Stomach (tissue), 9 donors: ENCODE measurements around the gene WDR87. TPM values are rescaled to one million over a fixed set of nuclear protein-coding genes. Genes with fewer than 3 reads are reported as not detected.
"Not testable (repeated sequence)": the region's sequence is repeated elsewhere in the genome, so short reads cannot be mapped to it uniquely, and the experiment has no call there.

Experiments used
- DNase-seq, 2 donors: peaks; one replicate each; pipeline versions ENCODE4 v3.0.0 to v3.0.0-alpha.2; 2013 to 2019
- H3K27ac ChIP-seq, 5 donors: fragments of 200-600 bp in 4 of 5; sonication (generic) in 4 of 5; one replicate each; pipeline ENCODE4 v1.5.1; 2013 to 2019; ENCODE audit warnings: mild to moderate bottlenecking in 1 of 5, moderate library complexity in 1 of 5
- H3K27me3 ChIP-seq, 3 donors: fragments of 200-600 bp; sonication (generic); one replicate each; pipeline ENCODE4 v1.5.1; 2017 to 2019; ENCODE audit warnings: mixed run types in 1 of 3
- H3K36me3 ChIP-seq, 4 donors: fragments of 200-600 bp; sonication (generic); 1 replicate in 3 of 4; 2 replicates in 1 of 4; pipeline ENCODE4 v1.5.1; 2016 to 2019
- H3K4me1 ChIP-seq, 4 donors: fragments of 200-600 bp; sonication (generic); one replicate each; pipeline ENCODE4 v1.5.1; 2016 to 2019
- H3K4me3 ChIP-seq, 4 donors: fragments of 200-600 bp; sonication (generic) in 3 of 4; one replicate each; pipeline ENCODE4 v1.5.1; 2016 to 2019; ENCODE audit warnings: mild to moderate bottlenecking in 1 of 4
- H3K9me3 ChIP-seq, 4 donors: fragments of 200-600 bp; sonication (generic); one replicate each; pipeline ENCODE4 v1.5.1; 2016 to 2019
- CTCF ChIP-seq, 7 experiments: fragments of 450-650 bp in 4 of 7; fragments of 200-600 bp in 3 of 7; sonication (generic) in 3 of 7; IDR thresholded peaks; one replicate each; pipeline ENCODE4 v1.5.1; 2016 to 2019; ENCODE audit warnings: antibody characterized with exemption in 7 of 7, control low read depth in 2 of 7, mild to moderate bottlenecking in 1 of 7
- EP300 ChIP-seq: sonication (generic); formaldehyde crosslinking; IDR thresholded peaks from one replicate; pipeline ENCODE4 v1.6.1; 2017; ENCODE audit warnings: antibody characterized with exemption
- POLR2A ChIP-seq, 4 donors: fragments of 450-650 bp; IDR thresholded peaks; one replicate each; pipeline ENCODE4 v1.6.1; 2016; ENCODE audit warnings: antibody characterized with exemption in 4 of 4, control low read depth in 2 of 4, mild to moderate bottlenecking in 1 of 4, moderate library complexity in 1 of 4
- POLR2AphosphoS5 ChIP-seq, 3 donors: sonication (generic); formaldehyde crosslinking; IDR thresholded peaks; one replicate each; pipeline ENCODE4 v1.6.1; 2016; ENCODE audit warnings: antibody characterized with exemption in 3 of 3
- WGBS, 5 donors: extraction: QIAGEN DNeasy Blood & Tissue Kit in 3 of 5; methylation state at CpG; one replicate each; pipeline versions ENCODE4 v1.1.5 to v1.1.7; 2013 to 2018; 5-methylcytosine and 5-hydroxymethylcytosine counted together
- intact Hi-C: fragments of 100-400 bp; cut with DNase I; formaldehyde crosslinking; loops from one replicate; pipeline ENCODE4 v1.15.1; 2023; ENCODE audit warnings: low total_unique reads
- polyA plus RNA-seq, 3 donors: library from polyadenylated mRNA; stranded (reverse); fragments of 200-250 nt; gene quantifications; one replicate each; pipeline ENCODE4 v1.2.3, GENCODE V29; 2013
- total RNA-seq, 5 donors: library from RNA; depleted of rRNA; stranded (reverse); fragments of >200 nt; gene quantifications; one replicate each; pipeline versions ENCODE4 v1.1.0 to v1.2.3, GENCODE V29; 2014 to 2016
- donor health status: healthy with polysubstance abuse.
- donor health status: Bipolar disorder and iron deficiency.
- donor health status: healthy.

The WDR87 gene
- total and polyA plus RNA-seq, 8 donors, result 0.14 TPM; not detected in 7

- H3K9me3 ChIP-seq, result peaks cover 0 to 13% (median 9%) of the 10 kb centered on the region in 4 donors
- no peak for TF ChIP-seq EP300
- no peak for TF ChIP-seq POLR2AphosphoS5 (IDR thresholded peaks at IDR 0.05)
- no peak for TF ChIP-seq CTCF (IDR thresholded peaks at IDR 0.05)
- no peak for TF ChIP-seq POLR2A (IDR thresholded peaks at IDR 0.05)
- intact Hi-C loops, result no loop called here
- no peaks in the 10 kb centered on the region for H3K4me1 ChIP-seq
- no peak overlapping the region for H3K27ac ChIP-seq
- DNase-seq, result no peak
- H3K4me3 ChIP-seq, result no peak overlapping the region
- H3K36me3 ChIP-seq, result no peaks in the 10 kb centered on the region
- 54 to 83% (median 62%) methylated on average over 4 of the region's 4 CpGs for WGBS, 5 donors
- H3K27me3 ChIP-seq, result no peaks in the 10 kb centered on the region
Observed at GRCh38 chr19:37869766-37870340, 36.5 kb downstream of the WDR87 start.

DNA sequence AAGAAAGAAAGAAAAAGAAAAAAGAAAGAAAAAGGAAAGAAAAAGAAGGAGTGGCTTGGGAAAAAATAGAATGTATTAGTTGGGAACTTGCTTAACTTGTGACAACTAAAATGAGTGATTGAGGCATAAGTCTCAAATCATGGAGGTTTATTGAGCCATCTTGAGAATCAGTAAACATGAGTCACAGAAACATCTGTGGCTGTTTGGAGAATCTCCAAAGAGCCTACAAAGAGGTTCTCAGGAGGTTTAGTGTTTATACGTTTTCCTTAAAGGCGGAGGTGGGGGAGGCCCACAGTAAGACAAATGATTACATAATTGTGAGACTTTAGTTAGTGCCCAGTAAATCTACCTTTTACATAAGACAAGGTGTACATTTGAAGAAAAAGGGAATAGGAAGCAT is 38.6 kb downstream of the WDR87 start:
- Histone ChIP-seq H3K36me3 (no peaks in the 10 kb centered on the region), H3K4me1 (no peaks in the 10 kb centered on the region), H3K9me3 (peaks cover 0 to 13% (median 9%) of the 10 kb centered on the region in 4 donors), H3K27me3 (no peaks in the 10 kb centered on the region), H3K27ac (no peak overlapping the region), H3K4me3 (no peak overlapping the region)
- peak in 1 of 2 donors; percentile 37 for DNase-seq
- WGBS, 5 donors, result 47 to 57% (median 50%) methylated on average over 2 of the region's 2 CpGs
- intact Hi-C loops, result no loop called here
- TF ChIP-seq EP300 (no peak), POLR2AphosphoS5 (IDR thresholded peaks at IDR 0.05) (no peak), CTCF (IDR thresholded peaks at IDR 0.05) (no peak), POLR2A (IDR thresholded peaks at IDR 0.05) (no peak)

GRCh38 chr19:37865930-37866329 is 40.5 kb downstream of the WDR87 start:
- H3K27ac ChIP-seq, H3K4me1 ChIP-seq, H3K4me3 ChIP-seq, DNase-seq, H3K36me3 ChIP-seq, H3K27me3 ChIP-seq, intact Hi-C loops: not testable (repeated sequence)
- 51 to 80% (median 57%) methylated on average over 5 to 8 of the region's 9 CpGs for WGBS, 5 donors
- peaks cover 0 to 13% (median 9%) of the 10 kb centered on the region in 4 donors for H3K9me3 ChIP-seq

GRCh38 chr19:37864501-37864900 is 41.9 kb downstream of the WDR87 start:
- no peaks in the 10 kb centered on the region for H3K27me3 ChIP-seq
- WGBS, 5 donors, result 89 to 94% (median 93%) methylated on average over 3 of the region's 3 CpGs
- intact Hi-C loops, result no loop called here
- no peak overlapping the region for H3K27ac ChIP-seq
- DNase-seq, result no peak
- no peaks in the 10 kb centered on the region for H3K36me3 ChIP-seq
- H3K4me3 ChIP-seq, result no peak overlapping the region
- peaks cover 0 to 8% (median 0%) of the 10 kb centered on the region in 4 donors for H3K9me3 ChIP-seq
- no peaks in the 10 kb centered on the region for H3K4me1 ChIP-seq
- no peak for TF ChIP-seq CTCF (IDR thresholded peaks at IDR 0.05)
- no peak for TF ChIP-seq POLR2A (IDR thresholded peaks at IDR 0.05)
- no peak for TF ChIP-seq POLR2AphosphoS5 (IDR thresholded peaks at IDR 0.05)
- TF ChIP-seq EP300, result no peak

GRCh38 chr19:37855098-37855497 is 51.3 kb downstream of the WDR87 start:
- peak in 1 of 2 donors; percentile 93 for DNase-seq
- Histone ChIP-seq H3K36me3 (no peaks in the 10 kb centered on the region), H3K27ac (no peak overlapping the region), H3K9me3 (peaks cover 3 to 57% (median 27%) of the 10 kb centered on the region in 4 donors), H3K27me3 (peaks cover 0 to 43% (median 4%) of the 10 kb centered on the region in 3 donors), H3K4me1 (peaks cover 0 to 5% (median 0%) of the 10 kb centered on the region in 4 donors), H3K4me3 (no peak overlapping the region)
- TF ChIP-seq POLR2A (IDR thresholded peaks at IDR 0.05) (no peak), CTCF (IDR thresholded peaks at IDR 0.05) (no peak), POLR2AphosphoS5 (IDR thresholded peaks at IDR 0.05) (no peak), EP300 (no peak)
- intact Hi-C loops, result no loop called here
- 9 to 37% (median 17%) methylated on average over 7 to 35 of the region's 35 CpGs for WGBS, 5 donors
